Erythroblast (primary cell): Measurements from ENCODE around the gene DHRS4L2.
"Not testable (repeated sequence)": the region's sequence is repeated elsewhere in the genome, so short reads cannot be mapped to it uniquely, and the experiment has no call there.

Source experiments
- GATA1 ChIP-seq: IDR thresholded peaks from 2 replicates; pipeline ENCODE4 v1.6.1; 2011; ENCODE audit warnings: low read depth, mild to moderate bottlenecking, control low read depth, low read length, moderate library complexity
- POLR2A ChIP-seq: IDR thresholded peaks from 2 replicates; pipeline ENCODE4 v1.6.1; 2011; ENCODE audit warnings: mild to moderate bottlenecking, low read length

DNA sequence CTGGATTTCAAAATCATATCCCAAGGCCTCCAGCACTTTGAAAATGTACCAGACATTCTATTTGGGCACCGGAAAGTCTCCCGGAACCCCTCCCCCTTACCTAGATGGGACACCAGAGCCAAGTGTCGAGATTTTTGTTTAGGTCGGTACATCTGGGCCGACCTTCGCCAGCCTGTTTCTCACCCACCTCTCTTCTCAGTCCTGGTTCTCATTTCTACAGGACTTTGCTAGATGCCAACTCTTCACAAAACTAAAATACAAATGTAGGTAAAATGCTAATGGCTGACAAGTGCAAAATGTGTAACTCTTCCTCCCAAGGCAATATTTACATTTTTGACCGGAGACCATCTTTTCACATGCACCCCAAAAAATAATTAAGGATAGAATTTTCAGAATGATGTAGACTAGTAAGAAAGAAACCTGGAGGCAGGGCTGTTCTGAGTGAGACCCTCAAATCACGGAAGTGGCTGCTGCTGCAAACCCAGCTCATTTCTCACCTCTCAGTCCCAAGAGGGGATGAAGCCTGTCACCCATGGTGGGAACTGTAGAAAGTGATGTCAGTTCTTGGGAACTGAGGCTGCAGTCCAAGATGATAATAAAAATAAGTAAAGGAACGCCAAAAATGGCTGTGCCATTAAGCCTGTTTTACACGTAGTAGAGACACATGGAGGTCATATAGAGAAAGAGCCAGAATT lies 48.4 kb downstream of the DHRS4L2 start:
- not testable (repeated sequence) for TF ChIP-seq POLR2A, GATA1
